WTC11 (cell line): Measurements from ENCODE around the gene RECQL5. TPM values are rescaled to one million over a fixed set of nuclear protein-coding genes. Genes with fewer than 3 reads are reported as not detected.

Experiments
- ATAC-seq: fragments of 200-7000 bp; cut with Tn5 transposase; 2 replicates; pipeline ENCODE4 v1.10.0; 2021; ENCODE audit warnings: mild to moderate bottlenecking, moderate library complexity
- CTCF ChIA-PET: fragments of 300-600 bp; sonication (Branson Sonifier 250); formaldehyde crosslinking; loops from one replicate; lab custom pipeline; 2021; ENCODE audit warnings: antibody characterized with exemption; lab: Charles Lee
- POLR2A ChIA-PET: fragments of 350-600 bp; sonication (Branson Sonifier 250); formaldehyde crosslinking; loops from one replicate; lab custom pipeline; 2021; ENCODE audit warnings: antibody characterized with exemption; lab: Charles Lee
- DNase-seq: peaks from one replicate; pipeline ENCODE4 v3.0.0; 2021; ENCODE audit warnings: low spot score
- H3K27ac Mint-ChIP-seq: 2 replicates; pipeline ENCODE4 v1.8.0; 2021; ENCODE audit warnings: mixed read lengths
- H3K27me3 Mint-ChIP-seq: 2 replicates; pipeline ENCODE4 v1.8.0; 2021; ENCODE audit warnings: low read depth, mild to moderate bottlenecking, moderate library complexity, mixed read lengths
- H3K36me3 Mint-ChIP-seq: 2 replicates; pipeline ENCODE4 v1.8.0; 2021; ENCODE audit warnings: mixed read lengths
- H3K4me1 Mint-ChIP-seq: 2 replicates; pipeline ENCODE4 v1.8.0; 2022; ENCODE audit warnings: mixed read lengths
- H3K4me3 Mint-ChIP-seq: 2 replicates; pipeline ENCODE4 v1.8.0; 2021; ENCODE audit warnings: mild to moderate bottlenecking, moderate library complexity, mixed read lengths
- H3K9me3 Mint-ChIP-seq: 2 replicates; pipeline ENCODE4 v1.8.0; 2021; ENCODE audit warnings: mixed read lengths
- CREM ChIP-seq: sonication (generic); formaldehyde crosslinking; IDR thresholded peaks from 2 replicates; pipeline ENCODE4 v1.8.1; 2022; ENCODE audit warnings: mild to moderate bottlenecking, missing genetic modification reagents, moderate library complexity
- ESRRA ChIP-seq: sonication (generic); formaldehyde crosslinking; IDR thresholded peaks from 2 replicates; pipeline ENCODE4 v1.8.1; 2022; ENCODE audit warnings: mild to moderate bottlenecking, missing genetic modification reagents, borderline replicate concordance
- GRHL2 ChIP-seq: fragments of 250-450 bp; sonication (Bioruptor Pico); IDR thresholded peaks from 2 replicates; pipeline ENCODE4 v1.8.0; 2022; ENCODE audit warnings: mild to moderate bottlenecking, moderate library complexity; ENCODE audit not compliant: insufficient replicate concordance, severe bottlenecking
- JUN ChIP-seq: sonication (generic); formaldehyde crosslinking; IDR thresholded peaks from 2 replicates; pipeline ENCODE4 v1.8.0; 2023; ENCODE audit warnings: mild to moderate bottlenecking, missing genetic modification reagents
- NFYB ChIP-seq: sonication (generic); formaldehyde crosslinking; conservative IDR thresholded peaks from 2 replicates; pipeline ENCODE4 v1.8.0; 2022; ENCODE audit warnings: low read depth, missing genetic modification reagents
- NR3C1 ChIP-seq: sonication (generic); formaldehyde crosslinking; conservative IDR thresholded peaks from 2 replicates; pipeline ENCODE4 v1.8.1; 2023; ENCODE audit warnings: low read depth, mild to moderate bottlenecking, missing genetic modification reagents
- RELA ChIP-seq: sonication (generic); formaldehyde crosslinking; IDR thresholded peaks from 2 replicates; pipeline ENCODE4 v1.8.1; 2022; ENCODE audit warnings: missing genetic modification reagents, mild to moderate bottlenecking, borderline replicate concordance
- TCF7 ChIP-seq: sonication (generic); formaldehyde crosslinking; IDR thresholded peaks from 2 replicates; pipeline ENCODE4 v1.8.0; 2022; ENCODE audit warnings: mild to moderate bottlenecking, low read depth, missing genetic modification reagents, moderate library complexity
- ZBTB21 ChIP-seq: sonication (generic); formaldehyde crosslinking; IDR thresholded peaks from 2 replicates; pipeline ENCODE4 v1.8.1; 2023; ENCODE audit warnings: mild to moderate bottlenecking, missing genetic modification reagents, borderline replicate concordance
- ZNF232 ChIP-seq: sonication (generic); formaldehyde crosslinking; IDR thresholded peaks from 2 replicates; pipeline ENCODE4 v1.8.0; 2022; ENCODE audit warnings: mild to moderate bottlenecking, missing genetic modification reagents
- ZNF416 ChIP-seq: fragments of 250-450 bp; sonication (Bioruptor Pico); IDR thresholded peaks from 2 replicates; pipeline ENCODE4 v1.9.0; 2021; ENCODE audit warnings: mild to moderate bottlenecking, inconsistent platforms
- ZNF671 ChIP-seq: fragments of 250-450 bp; sonication (Bioruptor Pico); IDR thresholded peaks from 2 replicates; pipeline ENCODE4 v1.8.0; 2021; ENCODE audit warnings: mild to moderate bottlenecking
- total RNA-seq: library from RNA; stranded (reverse); gene quantifications from 3 replicates; pipeline ENCODE4 v1.2.3, GENCODE V29; 2021
- TF ChIP-seq, protein P1 (sequence below): sonication (generic); formaldehyde crosslinking; conservative IDR thresholded peaks from 2 replicates; pipeline ENCODE4 v1.8.1; 2023; ENCODE audit warnings: mild to moderate bottlenecking, low read depth, missing genetic modification reagents, moderate library complexity
- TF ChIP-seq, protein P2 (sequence below): fragments of 250-450 bp; sonication (Bioruptor Pico); IDR thresholded peaks from 2 replicates; pipeline ENCODE4 v1.8.0; 2021; ENCODE audit warnings: mild to moderate bottlenecking
- TF ChIP-seq, protein P3 (sequence below): sonication (generic); formaldehyde crosslinking; IDR thresholded peaks from 2 replicates; pipeline ENCODE4 v1.8.1; 2022; ENCODE audit warnings: mild to moderate bottlenecking, moderate library complexity, missing genetic modification reagents
- TF ChIP-seq, protein P4 (sequence below): fragments of 200-600 bp; IDR thresholded peaks from 2 replicates; pipeline ENCODE4 v1.8.0; 2022; ENCODE audit warnings: antibody characterized with exemption
- TF ChIP-seq, protein P5 (sequence below): sonication (generic); formaldehyde crosslinking; IDR thresholded peaks from 2 replicates; pipeline ENCODE4 v1.8.0; 2022; ENCODE audit warnings: mild to moderate bottlenecking, missing genetic modification reagents
- TF ChIP-seq, protein P6 (sequence below): sonication (generic); formaldehyde crosslinking; IDR thresholded peaks from 2 replicates; pipeline ENCODE4 v1.8.0; 2023; ENCODE audit warnings: mild to moderate bottlenecking, missing genetic modification reagents
- TF ChIP-seq, protein P7 (sequence below): fragments of 250-450 bp; sonication (Bioruptor Pico); IDR thresholded peaks from 2 replicates; pipeline ENCODE4 v1.9.0; 2021; ENCODE audit warnings: moderate library complexity, mild to moderate bottlenecking, inconsistent platforms, borderline replicate concordance

RECQL5 gene
- total RNA-seq, 1 experiment from 2014 or later, result 51.0 TPM

DNA sequence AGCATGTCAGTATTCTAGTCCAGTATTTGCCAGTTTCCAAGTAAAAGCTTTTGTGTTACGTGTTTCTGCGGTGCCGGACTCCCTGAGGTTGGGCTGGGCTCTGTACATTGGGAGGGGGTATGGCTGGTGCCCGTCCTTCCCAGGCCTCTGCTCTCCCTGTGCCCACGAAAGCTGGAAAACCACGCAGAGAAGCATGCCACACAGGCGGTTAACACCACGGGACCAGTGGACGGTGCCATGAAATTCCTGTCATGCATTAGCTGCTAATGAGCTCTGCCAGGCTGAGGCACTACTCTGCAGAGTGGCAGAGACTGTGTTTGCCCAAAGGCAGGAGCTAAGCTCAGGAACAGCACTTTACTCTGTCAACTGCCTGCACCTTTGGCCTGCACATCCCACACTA is 25.6 kb downstream of the RECQL5 start (continued):
- TF ChIP-seq, protein P1, sequence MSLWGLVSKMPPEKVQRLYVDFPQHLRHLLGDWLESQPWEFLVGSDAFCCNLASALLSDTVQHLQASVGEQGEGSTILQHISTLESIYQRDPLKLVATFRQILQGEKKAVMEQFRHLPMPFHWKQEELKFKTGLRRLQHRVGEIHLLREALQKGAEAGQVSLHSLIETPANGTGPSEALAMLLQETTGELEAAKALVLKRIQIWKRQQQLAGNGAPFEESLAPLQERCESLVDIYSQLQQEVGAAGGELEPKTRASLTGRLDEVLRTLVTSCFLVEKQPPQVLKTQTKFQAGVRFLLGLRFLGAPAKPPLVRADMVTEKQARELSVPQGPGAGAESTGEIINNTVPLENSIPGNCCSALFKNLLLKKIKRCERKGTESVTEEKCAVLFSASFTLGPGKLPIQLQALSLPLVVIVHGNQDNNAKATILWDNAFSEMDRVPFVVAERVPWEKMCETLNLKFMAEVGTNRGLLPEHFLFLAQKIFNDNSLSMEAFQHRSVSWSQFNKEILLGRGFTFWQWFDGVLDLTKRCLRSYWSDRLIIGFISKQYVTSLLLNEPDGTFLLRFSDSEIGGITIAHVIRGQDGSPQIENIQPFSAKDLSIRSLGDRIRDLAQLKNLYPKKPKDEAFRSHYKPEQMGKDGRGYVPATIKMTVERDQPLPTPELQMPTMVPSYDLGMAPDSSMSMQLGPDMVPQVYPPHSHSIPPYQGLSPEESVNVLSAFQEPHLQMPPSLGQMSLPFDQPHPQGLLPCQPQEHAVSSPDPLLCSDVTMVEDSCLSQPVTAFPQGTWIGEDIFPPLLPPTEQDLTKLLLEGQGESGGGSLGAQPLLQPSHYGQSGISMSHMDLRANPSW (CRISPR knock-in tag), result no peak
- TF ChIP-seq, protein P2, sequence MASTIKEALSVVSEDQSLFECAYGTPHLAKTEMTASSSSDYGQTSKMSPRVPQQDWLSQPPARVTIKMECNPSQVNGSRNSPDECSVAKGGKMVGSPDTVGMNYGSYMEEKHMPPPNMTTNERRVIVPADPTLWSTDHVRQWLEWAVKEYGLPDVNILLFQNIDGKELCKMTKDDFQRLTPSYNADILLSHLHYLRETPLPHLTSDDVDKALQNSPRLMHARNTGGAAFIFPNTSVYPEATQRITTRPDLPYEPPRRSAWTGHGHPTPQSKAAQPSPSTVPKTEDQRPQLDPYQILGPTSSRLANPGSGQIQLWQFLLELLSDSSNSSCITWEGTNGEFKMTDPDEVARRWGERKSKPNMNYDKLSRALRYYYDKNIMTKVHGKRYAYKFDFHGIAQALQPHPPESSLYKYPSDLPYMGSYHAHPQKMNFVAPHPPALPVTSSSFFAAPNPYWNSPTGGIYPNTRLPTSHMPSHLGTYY, result no peak
- TF ChIP-seq ESRRA (CRISPR knock-in tag) (no peak), ZNF416 (no peak), RELA (CRISPR knock-in tag) (no peak), ZBTB21 (CRISPR knock-in tag) (no peak)

DNA sequence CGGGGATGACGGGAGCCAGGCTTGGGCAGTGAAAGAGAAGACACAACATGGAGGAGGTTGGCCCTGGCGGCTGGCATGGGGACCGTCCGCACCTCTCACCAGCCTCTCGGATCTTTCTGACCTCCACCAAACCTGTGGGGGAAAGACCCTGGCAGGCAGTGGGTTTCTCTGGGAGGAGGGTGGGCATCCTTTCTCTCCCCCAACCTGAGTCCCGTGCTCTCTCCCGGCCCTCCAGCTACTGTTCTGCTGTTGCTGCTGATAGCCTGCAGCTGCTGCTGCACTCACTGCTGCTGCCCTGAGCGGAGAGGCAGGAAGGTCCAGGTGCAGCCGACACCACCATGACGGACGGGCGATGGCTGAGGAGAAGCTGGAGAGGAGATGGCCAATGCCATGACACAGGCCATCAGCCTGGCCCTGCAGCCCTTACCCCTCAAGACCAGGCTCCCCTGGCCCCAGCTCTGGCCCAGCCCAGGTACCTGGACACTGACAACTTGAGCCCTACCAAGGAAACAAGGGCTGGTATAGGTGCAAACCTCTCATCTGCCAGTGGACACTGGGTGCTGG is 26.3 kb downstream of the RECQL5 start:
- Mint-ChIP-seq H3K27me3 (no peaks in the 10 kb centered on the region), H3K4me1 (peaks cover 18% of the 10 kb centered on the region), H3K27ac (0 out of 2 replicates have a peak overlapping the region, but pooled peaks have one; percentile 32), H3K9me3 (no peaks in the 10 kb centered on the region), H3K4me3 (no peak overlapping the region), H3K36me3 (no peaks in the 10 kb centered on the region; the same call in 1 of the 2 replicates)
- DNase-seq (no peak), ATAC-seq (no peak)
- CTCF ChIA-PET, result interaction anchor here (1.6 to 22.8 kb wide), 6 partner anchors 7 to 107 kb away, joined by 4 to 456 read pairs (median 23); partner anchors contain the start of gene SMIM5
- POLR2A ChIA-PET, result no interaction called here
- TF ChIP-seq, protein P3, sequence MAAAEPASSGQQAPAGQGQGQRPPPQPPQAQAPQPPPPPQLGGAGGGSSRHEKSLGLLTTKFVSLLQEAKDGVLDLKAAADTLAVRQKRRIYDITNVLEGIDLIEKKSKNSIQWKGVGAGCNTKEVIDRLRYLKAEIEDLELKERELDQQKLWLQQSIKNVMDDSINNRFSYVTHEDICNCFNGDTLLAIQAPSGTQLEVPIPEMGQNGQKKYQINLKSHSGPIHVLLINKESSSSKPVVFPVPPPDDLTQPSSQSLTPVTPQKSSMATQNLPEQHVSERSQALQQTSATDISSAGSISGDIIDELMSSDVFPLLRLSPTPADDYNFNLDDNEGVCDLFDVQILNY (CRISPR knock-in tag), result no peak
- TF ChIP-seq, protein P4, sequence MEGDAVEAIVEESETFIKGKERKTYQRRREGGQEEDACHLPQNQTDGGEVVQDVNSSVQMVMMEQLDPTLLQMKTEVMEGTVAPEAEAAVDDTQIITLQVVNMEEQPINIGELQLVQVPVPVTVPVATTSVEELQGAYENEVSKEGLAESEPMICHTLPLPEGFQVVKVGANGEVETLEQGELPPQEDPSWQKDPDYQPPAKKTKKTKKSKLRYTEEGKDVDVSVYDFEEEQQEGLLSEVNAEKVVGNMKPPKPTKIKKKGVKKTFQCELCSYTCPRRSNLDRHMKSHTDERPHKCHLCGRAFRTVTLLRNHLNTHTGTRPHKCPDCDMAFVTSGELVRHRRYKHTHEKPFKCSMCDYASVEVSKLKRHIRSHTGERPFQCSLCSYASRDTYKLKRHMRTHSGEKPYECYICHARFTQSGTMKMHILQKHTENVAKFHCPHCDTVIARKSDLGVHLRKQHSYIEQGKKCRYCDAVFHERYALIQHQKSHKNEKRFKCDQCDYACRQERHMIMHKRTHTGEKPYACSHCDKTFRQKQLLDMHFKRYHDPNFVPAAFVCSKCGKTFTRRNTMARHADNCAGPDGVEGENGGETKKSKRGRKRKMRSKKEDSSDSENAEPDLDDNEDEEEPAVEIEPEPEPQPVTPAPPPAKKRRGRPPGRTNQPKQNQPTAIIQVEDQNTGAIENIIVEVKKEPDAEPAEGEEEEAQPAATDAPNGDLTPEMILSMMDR, result no peak
- no peak for TF ChIP-seq NR3C1 (CRISPR knock-in tag)
- no peak for TF ChIP-seq CREM
- TF ChIP-seq TCF7 (CRISPR knock-in tag), result no peak
- no peak for TF ChIP-seq ZNF671 (CRISPR knock-in tag)
- no peak for TF ChIP-seq JUN (CRISPR knock-in tag)
- TF ChIP-seq GRHL2, result no peak
- TF ChIP-seq, protein P5, sequence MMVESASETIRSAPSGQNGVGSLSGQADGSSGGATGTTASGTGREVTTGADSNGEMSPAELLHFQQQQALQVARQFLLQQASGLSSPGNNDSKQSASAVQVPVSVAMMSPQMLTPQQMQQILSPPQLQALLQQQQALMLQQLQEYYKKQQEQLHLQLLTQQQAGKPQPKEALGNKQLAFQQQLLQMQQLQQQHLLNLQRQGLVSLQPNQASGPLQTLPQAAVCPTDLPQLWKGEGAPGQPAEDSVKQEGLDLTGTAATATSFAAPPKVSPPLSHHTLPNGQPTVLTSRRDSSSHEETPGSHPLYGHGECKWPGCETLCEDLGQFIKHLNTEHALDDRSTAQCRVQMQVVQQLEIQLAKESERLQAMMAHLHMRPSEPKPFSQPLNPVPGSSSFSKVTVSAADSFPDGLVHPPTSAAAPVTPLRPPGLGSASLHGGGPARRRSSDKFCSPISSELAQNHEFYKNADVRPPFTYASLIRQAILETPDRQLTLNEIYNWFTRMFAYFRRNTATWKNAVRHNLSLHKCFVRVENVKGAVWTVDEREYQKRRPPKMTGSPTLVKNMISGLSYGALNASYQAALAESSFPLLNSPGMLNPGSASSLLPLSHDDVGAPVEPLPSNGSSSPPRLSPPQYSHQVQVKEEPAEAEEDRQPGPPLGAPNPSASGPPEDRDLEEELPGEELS (CRISPR knock-in tag), result no peak
- TF ChIP-seq, protein P6, sequence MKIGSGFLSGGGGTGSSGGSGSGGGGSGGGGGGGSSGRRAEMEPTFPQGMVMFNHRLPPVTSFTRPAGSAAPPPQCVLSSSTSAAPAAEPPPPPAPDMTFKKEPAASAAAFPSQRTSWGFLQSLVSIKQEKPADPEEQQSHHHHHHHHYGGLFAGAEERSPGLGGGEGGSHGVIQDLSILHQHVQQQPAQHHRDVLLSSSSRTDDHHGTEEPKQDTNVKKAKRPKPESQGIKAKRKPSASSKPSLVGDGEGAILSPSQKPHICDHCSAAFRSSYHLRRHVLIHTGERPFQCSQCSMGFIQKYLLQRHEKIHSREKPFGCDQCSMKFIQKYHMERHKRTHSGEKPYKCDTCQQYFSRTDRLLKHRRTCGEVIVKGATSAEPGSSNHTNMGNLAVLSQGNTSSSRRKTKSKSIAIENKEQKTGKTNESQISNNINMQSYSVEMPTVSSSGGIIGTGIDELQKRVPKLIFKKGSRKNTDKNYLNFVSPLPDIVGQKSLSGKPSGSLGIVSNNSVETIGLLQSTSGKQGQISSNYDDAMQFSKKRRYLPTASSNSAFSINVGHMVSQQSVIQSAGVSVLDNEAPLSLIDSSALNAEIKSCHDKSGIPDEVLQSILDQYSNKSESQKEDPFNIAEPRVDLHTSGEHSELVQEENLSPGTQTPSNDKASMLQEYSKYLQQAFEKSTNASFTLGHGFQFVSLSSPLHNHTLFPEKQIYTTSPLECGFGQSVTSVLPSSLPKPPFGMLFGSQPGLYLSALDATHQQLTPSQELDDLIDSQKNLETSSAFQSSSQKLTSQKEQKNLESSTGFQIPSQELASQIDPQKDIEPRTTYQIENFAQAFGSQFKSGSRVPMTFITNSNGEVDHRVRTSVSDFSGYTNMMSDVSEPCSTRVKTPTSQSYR (CRISPR knock-in tag), result no peak
- no peak for TF ChIP-seq ZNF232
- TF ChIP-seq, protein P7, sequence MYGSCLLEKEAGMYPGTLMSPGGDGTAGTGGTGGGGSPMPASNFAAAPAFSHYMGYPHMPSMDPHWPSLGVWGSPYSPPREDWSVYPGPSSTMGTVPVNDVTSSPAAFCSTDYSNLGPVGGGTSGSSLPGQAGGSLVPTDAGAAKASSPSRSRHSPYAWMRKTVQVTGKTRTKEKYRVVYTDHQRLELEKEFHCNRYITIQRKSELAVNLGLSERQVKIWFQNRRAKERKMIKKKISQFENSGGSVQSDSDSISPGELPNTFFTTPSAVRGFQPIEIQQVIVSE (CRISPR knock-in tag), result no peak
- TF ChIP-seq, protein P2, result no peak
- no peak for TF ChIP-seq NFYB (CRISPR knock-in tag)
